ENCODE measurements around the gene ATXN1. TPM values are rescaled to one million over a fixed set of nuclear protein-coding genes. Genes with fewer than 3 reads are reported as not detected.

Gene ATXN1
- total and polyA plus RNA-seq, 2 of the 13 experiments (the other 11 are each of a cell fraction or from before 2014, with no cell fraction given), result 20.7 to 39.5 TPM

DNA sequence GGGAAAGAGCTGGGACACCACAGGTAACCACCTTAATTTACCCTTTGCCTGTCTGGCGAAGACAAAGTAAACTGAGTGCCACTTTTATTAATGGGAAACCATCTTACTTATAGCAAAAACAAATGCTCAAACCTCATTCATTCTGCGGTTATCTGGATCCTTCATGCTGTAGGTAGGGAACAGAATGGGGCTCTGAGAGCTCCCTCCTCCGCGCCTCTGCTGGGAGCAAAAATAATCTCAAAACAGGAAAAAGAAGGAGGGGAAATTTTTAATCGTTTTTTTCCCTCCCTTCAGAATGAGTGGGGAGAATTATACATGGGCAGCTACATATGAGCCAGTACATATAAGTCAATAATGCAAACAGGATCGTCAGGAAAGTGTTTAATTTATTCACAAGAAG lies 345.6 kb downstream of the ATXN1 start:
- H3K4me2 ChIP-seq (ENCODE audit: low read depth, low read length), result no peak overlapping the region
- no peaks in the 10 kb centered on the region for H3K4me1 ChIP-seq (ENCODE audit: insufficient read depth, low read length)
- no peaks in the 10 kb centered on the region; a peak in 1 of 5 replicates for H3K36me3 ChIP-seq (replicated peaks in 1 of 2; ENCODE audit: control insufficient read depth in 1 of 2, insufficient read depth in 2 of 2, low read length in 2 of 2)
- no peak overlapping the region for H3K27ac ChIP-seq (ENCODE audit: extremely low read length, insufficient read depth, low read length)
- no peak for DNase-seq (ENCODE audit: low spot score)
- no peak overlapping the region for H3K9ac ChIP-seq (ENCODE audit: insufficient read depth, low read depth, low read length)
- ATAC-seq, result no peak
- no peaks in the 10 kb centered on the region for H3K9me3 ChIP-seq (ENCODE audit: low read length)
- 91% methylated on average over 6 of the region's 6 CpGs for WGBS (ENCODE audit: low lambda C conversion rate)
- H3K4me3 ChIP-seq (replicated peaks in 1 of 3; ENCODE audit: insufficient read depth in 1 of 3, low read depth in 2 of 3, low read length in 3 of 3), result no peak overlapping the region
- H3K27me3 ChIP-seq (ENCODE audit: control insufficient read depth in 1 of 2, insufficient read depth in 2 of 2, low read length in 2 of 2), result no peaks in the 10 kb centered on the region
- TF ChIP-seq NFIB (CRISPR knock-in tag; IDR thresholded peaks at IDR 0.05; ENCODE audit: borderline replicate concordance) (no peak), ISL2 (CRISPR knock-in tag; IDR thresholded peaks at IDR 0.05) (no peak), DNMT1 (CRISPR knock-in tag; IDR thresholded peaks at IDR 0.05) (no peak), TP53 (CRISPR knock-in tag; conservative IDR thresholded peaks at IDR 0.05) (no peak), ZBTB1 (CRISPR knock-in tag; IDR thresholded peaks at IDR 0.05; ENCODE audit: borderline replicate concordance) (no peak), KDM4B (CRISPR knock-in tag; IDR thresholded peaks at IDR 0.05) (no peak), TCF12 (IDR thresholded peaks at IDR 0.05) (no peak), TCF12 (CRISPR knock-in tag; IDR thresholded peaks at IDR 0.05) (no peak), ZNF143 (CRISPR knock-in tag; IDR thresholded peaks at IDR 0.05) (no peak), RCOR2 (CRISPR knock-in tag; IDR thresholded peaks at IDR 0.05) (no peak)
- TF ChIP-seq, protein P1, sequence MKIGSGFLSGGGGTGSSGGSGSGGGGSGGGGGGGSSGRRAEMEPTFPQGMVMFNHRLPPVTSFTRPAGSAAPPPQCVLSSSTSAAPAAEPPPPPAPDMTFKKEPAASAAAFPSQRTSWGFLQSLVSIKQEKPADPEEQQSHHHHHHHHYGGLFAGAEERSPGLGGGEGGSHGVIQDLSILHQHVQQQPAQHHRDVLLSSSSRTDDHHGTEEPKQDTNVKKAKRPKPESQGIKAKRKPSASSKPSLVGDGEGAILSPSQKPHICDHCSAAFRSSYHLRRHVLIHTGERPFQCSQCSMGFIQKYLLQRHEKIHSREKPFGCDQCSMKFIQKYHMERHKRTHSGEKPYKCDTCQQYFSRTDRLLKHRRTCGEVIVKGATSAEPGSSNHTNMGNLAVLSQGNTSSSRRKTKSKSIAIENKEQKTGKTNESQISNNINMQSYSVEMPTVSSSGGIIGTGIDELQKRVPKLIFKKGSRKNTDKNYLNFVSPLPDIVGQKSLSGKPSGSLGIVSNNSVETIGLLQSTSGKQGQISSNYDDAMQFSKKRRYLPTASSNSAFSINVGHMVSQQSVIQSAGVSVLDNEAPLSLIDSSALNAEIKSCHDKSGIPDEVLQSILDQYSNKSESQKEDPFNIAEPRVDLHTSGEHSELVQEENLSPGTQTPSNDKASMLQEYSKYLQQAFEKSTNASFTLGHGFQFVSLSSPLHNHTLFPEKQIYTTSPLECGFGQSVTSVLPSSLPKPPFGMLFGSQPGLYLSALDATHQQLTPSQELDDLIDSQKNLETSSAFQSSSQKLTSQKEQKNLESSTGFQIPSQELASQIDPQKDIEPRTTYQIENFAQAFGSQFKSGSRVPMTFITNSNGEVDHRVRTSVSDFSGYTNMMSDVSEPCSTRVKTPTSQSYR (CRISPR knock-in tag; IDR thresholded peaks at IDR 0.05; ENCODE audit: borderline replicate concordance), result no peak
- TF ChIP-seq, protein P2, sequence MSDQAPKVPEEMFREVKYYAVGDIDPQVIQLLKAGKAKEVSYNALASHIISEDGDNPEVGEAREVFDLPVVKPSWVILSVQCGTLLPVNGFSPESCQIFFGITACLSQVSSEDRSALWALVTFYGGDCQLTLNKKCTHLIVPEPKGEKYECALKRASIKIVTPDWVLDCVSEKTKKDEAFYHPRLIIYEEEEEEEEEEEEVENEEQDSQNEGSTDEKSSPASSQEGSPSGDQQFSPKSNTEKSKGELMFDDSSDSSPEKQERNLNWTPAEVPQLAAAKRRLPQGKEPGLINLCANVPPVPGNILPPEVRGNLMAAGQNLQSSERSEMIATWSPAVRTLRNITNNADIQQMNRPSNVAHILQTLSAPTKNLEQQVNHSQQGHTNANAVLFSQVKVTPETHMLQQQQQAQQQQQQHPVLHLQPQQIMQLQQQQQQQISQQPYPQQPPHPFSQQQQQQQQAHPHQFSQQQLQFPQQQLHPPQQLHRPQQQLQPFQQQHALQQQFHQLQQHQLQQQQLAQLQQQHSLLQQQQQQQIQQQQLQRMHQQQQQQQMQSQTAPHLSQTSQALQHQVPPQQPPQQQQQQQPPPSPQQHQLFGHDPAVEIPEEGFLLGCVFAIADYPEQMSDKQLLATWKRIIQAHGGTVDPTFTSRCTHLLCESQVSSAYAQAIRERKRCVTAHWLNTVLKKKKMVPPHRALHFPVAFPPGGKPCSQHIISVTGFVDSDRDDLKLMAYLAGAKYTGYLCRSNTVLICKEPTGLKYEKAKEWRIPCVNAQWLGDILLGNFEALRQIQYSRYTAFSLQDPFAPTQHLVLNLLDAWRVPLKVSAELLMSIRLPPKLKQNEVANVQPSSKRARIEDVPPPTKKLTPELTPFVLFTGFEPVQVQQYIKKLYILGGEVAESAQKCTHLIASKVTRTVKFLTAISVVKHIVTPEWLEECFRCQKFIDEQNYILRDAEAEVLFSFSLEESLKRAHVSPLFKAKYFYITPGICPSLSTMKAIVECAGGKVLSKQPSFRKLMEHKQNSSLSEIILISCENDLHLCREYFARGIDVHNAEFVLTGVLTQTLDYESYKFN (CRISPR knock-in tag; conservative IDR thresholded peaks at IDR 0.05), result no peak
- no peaks in the 10 kb centered on the region for H3K79me2 ChIP-seq (ENCODE audit: insufficient read depth, low read length)
- no peaks in the 10 kb centered on the region for H4K20me1 ChIP-seq (ENCODE audit: insufficient read depth, low read length)
- in situ Hi-C loops (cut with HindIII; ENCODE audit: extremely low pct_ligation_motif_present, low pct_unique_long_range_greater_than_20kb), result no loop called here
- CTCF ChIA-PET (ENCODE audit: low intra/inter-chr PET ratio, low total read pairs), result no interaction called here
- intact Hi-C loops (cut with micrococcal nuclease; ENCODE audit: unreplicated experiment), result loop anchor here (10.0 kb wide), 1 partner anchor 349 kb away; the partner anchor contains the start of gene ATXN1
- no TSS peak for BruUV-seq (replicated peaks)
- H2AFZ ChIP-seq (ENCODE audit: low read length), result no peak overlapping the region
- POLR2A ChIA-PET, result no interaction called here
- no peak for FAIRE-seq
